Measurements from ENCODE around the gene VIPR2.
"Not testable (repeated sequence)": the region's sequence is repeated elsewhere in the genome, so short reads cannot be mapped to it uniquely, and the experiment has no call there.

The VIPR2 gene

GRCh38 chr7:159138508-159138907 lies 6.2 kb downstream of the VIPR2 start:
- no peak for DNase-seq

- no peak for DNase-seq
These were observed 6.8 kb downstream of the VIPR2 start for GRCh38 chr7:159137906-159138305.

- no peak for DNase-seq
These were observed 7.8 kb downstream of the VIPR2 start for GRCh38 chr7:159136846-159137245.

- DNase-seq, result no peak
These were observed 8.2 kb downstream of the VIPR2 start for GRCh38 chr7:159136442-159136841.

- no peak for DNase-seq
These were observed 8.7 kb downstream of the VIPR2 start for GRCh38 chr7:159136013-159136412.

- not testable (repeated sequence) for DNase-seq
These were observed 11.8 kb downstream of the VIPR2 start for GRCh38 chr7:159132670-159133443.

GRCh38 chr7:159130820-159131219 lies 13.8 kb downstream of the VIPR2 start:
- DNase-seq, result no peak

GRCh38 chr7:159130199-159130775 lies 14.4 kb downstream of the VIPR2 start:
- no peak for DNase-seq

- DNase-seq, result no peak
These were observed 15.9 kb downstream of the VIPR2 start for GRCh38 chr7:159128767-159129166.

- no peak for DNase-seq
These were observed 16.7 kb downstream of the VIPR2 start for GRCh38 chr7:159127691-159128642.

GRCh38 chr7:159126311-159127260 lies 18.1 kb downstream of the VIPR2 start:
- DNase-seq, result no peak

- DNase-seq, result no peak
These were observed 18.8 kb downstream of the VIPR2 start for GRCh38 chr7:159125955-159126270.

- no peak for DNase-seq
These were observed 19.3 kb downstream of the VIPR2 start for GRCh38 chr7:159125104-159125954.

GRCh38 chr7:159123793-159124192 lies 20.9 kb downstream of the VIPR2 start:
- not testable (repeated sequence) for DNase-seq

GRCh38 chr7:159123294-159123693 lies 21.4 kb downstream of the VIPR2 start:
- DNase-seq, result not testable (repeated sequence)

- no peak for DNase-seq
These were observed 22.4 kb downstream of the VIPR2 start for GRCh38 chr7:159122276-159122675.

GRCh38 chr7:159121476-159121875 lies 23.2 kb downstream of the VIPR2 start:
- no peak for DNase-seq

- DNase-seq, result no peak
These were observed 23.6 kb downstream of the VIPR2 start for GRCh38 chr7:159121068-159121467.

- no peak for DNase-seq
These were observed 24.1 kb downstream of the VIPR2 start for GRCh38 chr7:159120540-159120919.

GRCh38 chr7:159119851-159120539 lies 24.7 kb downstream of the VIPR2 start:
- DNase-seq, result no peak
